ENCODE data around the gene ARID5B.

The ARID5B gene

GRCh38 chr10:61923210-61923949 is 21.9 kb downstream of the ARID5B start:
- Histone ChIP-seq H3K4me2 (ENCODE audit: low read depth, low read length) (no peak overlapping the region), H3K9me3 (replicated peaks; ENCODE audit: insufficient read depth, low read length) (no peaks in the 10 kb centered on the region)
- TF ChIP-seq EZH2phosphoT487 (IDR thresholded peaks at IDR 0.05; ENCODE audit: low read length): no peak
- no peak for TF ChIP-seq CTCF (IDR thresholded peaks at IDR 0.05; ENCODE audit: low read length)
- TF ChIP-seq EZH2 (optimal IDR thresholded peaks at IDR 0.05; ENCODE audit: low read depth, low read length): no peak

GRCh38 chr10:61923950-61924274 is 22.4 kb downstream of the ARID5B start:
- peaks cover 98% of the 10 kb centered on the region for H3K79me2 ChIP-seq (ENCODE audit: low read length)
- H3K4me1 ChIP-seq (ENCODE audit: low read length): peaks cover 6% of the 10 kb centered on the region; the same call in 1 of the 2 replicates
- H3K9ac ChIP-seq (ENCODE audit: low read length): no peak overlapping the region
- no peaks in the 10 kb centered on the region for H3K27me3 ChIP-seq (replicated peaks; ENCODE audit: insufficient read depth, low read length)
- DNase-seq: no peak
- no peaks in the 10 kb centered on the region for H3F3A ChIP-seq (ENCODE audit: insufficient read depth, low read length)
- H4K20me1 ChIP-seq (ENCODE audit: insufficient read depth, low read length): no peaks in the 10 kb centered on the region
- no peak overlapping the region for H3K27ac ChIP-seq (ENCODE audit: low read length)
- H3K4me3 ChIP-seq (ENCODE audit: low read length): no peak overlapping the region
- TF ChIP-seq EZH2phosphoT487 (IDR thresholded peaks at IDR 0.05; ENCODE audit: low read length) (no peak), CTCF (IDR thresholded peaks at IDR 0.05; ENCODE audit: low read length) (no peak), EZH2 (optimal IDR thresholded peaks at IDR 0.05; ENCODE audit: low read depth, low read length) (no peak)
- no peak overlapping the region for H2AFZ ChIP-seq (ENCODE audit: low read length)
- no peaks in the 10 kb centered on the region for H3K9me3 ChIP-seq (replicated peaks; ENCODE audit: insufficient read depth, low read length)
- H3K4me2 ChIP-seq (ENCODE audit: low read depth, low read length): no peak overlapping the region
- H3K36me3 ChIP-seq (replicated peaks; ENCODE audit: insufficient read depth, low read length): peaks cover 4% of the 10 kb centered on the region; the same call in 1 of the 2 replicates
- H3K9me2 ChIP-seq (replicated peaks; ENCODE audit: insufficient read depth, low read length): no peaks in the 10 kb centered on the region

More at GRCh38 chr10:61923210-61923949, 21.9 kb downstream of the ARID5B start:
- Histone ChIP-seq H3K4me3 (ENCODE audit: low read length) (no peak overlapping the region), H4K20me1 (ENCODE audit: insufficient read depth, low read length) (no peaks in the 10 kb centered on the region), H3K9ac (ENCODE audit: low read length) (no peak overlapping the region), H3K27me3 (replicated peaks; ENCODE audit: insufficient read depth, low read length) (no peaks in the 10 kb centered on the region), H3K4me1 (ENCODE audit: low read length) (peaks cover 6% of the 10 kb centered on the region; the same call in 1 of the 2 replicates), H3K79me2 (ENCODE audit: low read length) (peaks cover 98% of the 10 kb centered on the region), H3K36me3 (replicated peaks; ENCODE audit: insufficient read depth, low read length) (peaks cover 4% of the 10 kb centered on the region; the same call in 1 of the 2 replicates), H3K9me2 (replicated peaks; ENCODE audit: insufficient read depth, low read length) (no peaks in the 10 kb centered on the region), H2AFZ (ENCODE audit: low read length) (no peak overlapping the region), H3F3A (ENCODE audit: insufficient read depth, low read length) (no peaks in the 10 kb centered on the region), H3K27ac (ENCODE audit: low read length) (no peak overlapping the region)
- DNase-seq: no peak

- no peak overlapping the region for H2AFZ ChIP-seq (ENCODE audit: low read length)
These were observed 28.1 kb downstream of the ARID5B start for GRCh38 chr10:61929555-61929954.

More at GRCh38 chr10:61929555-61929954, 28.1 kb downstream of the ARID5B start:
- no peak overlapping the region for H3K4me2 ChIP-seq (ENCODE audit: low read depth, low read length)
- no peak overlapping the region for H3K27ac ChIP-seq (ENCODE audit: low read length)
- no peaks in the 10 kb centered on the region for H3K27me3 ChIP-seq (replicated peaks; ENCODE audit: insufficient read depth, low read length)
- peaks cover 31% of the 10 kb centered on the region for H3K4me1 ChIP-seq (ENCODE audit: low read length)
- no peaks in the 10 kb centered on the region for H3K9me2 ChIP-seq (replicated peaks; ENCODE audit: insufficient read depth, low read length)
- peaks cover 17% of the 10 kb centered on the region for H3F3A ChIP-seq (ENCODE audit: insufficient read depth, low read length)
- no peak for DNase-seq
- peaks cover 13% of the 10 kb centered on the region; the same call in 1 of the 2 replicates for H3K36me3 ChIP-seq (replicated peaks; ENCODE audit: insufficient read depth, low read length)
- H4K20me1 ChIP-seq (ENCODE audit: insufficient read depth, low read length): no peaks in the 10 kb centered on the region
- TF ChIP-seq EZH2 (optimal IDR thresholded peaks at IDR 0.05; ENCODE audit: low read depth, low read length): no peak
- TF ChIP-seq EZH2phosphoT487 (IDR thresholded peaks at IDR 0.05; ENCODE audit: low read length): no peak
- TF ChIP-seq CTCF (IDR thresholded peaks at IDR 0.05; ENCODE audit: low read length): no peak
- H3K9me3 ChIP-seq (replicated peaks; ENCODE audit: insufficient read depth, low read length): no peaks in the 10 kb centered on the region
- H3K4me3 ChIP-seq (ENCODE audit: low read length): no peak overlapping the region
- H3K9ac ChIP-seq (ENCODE audit: low read length): no peak overlapping the region
- H3K79me2 ChIP-seq (ENCODE audit: low read length): peaks cover 91% of the 10 kb centered on the region
